NCI-H510A treated with DMSO at 0.1 percent for 48 hours (cell line): ENCODE measurements around the gene SMIM41.

Source experiments
- DNase-seq: peaks from one replicate; lab custom pipeline; 2025; lab: John Stamatoyannopoulos, UW

The SMIM41 gene

DNA sequence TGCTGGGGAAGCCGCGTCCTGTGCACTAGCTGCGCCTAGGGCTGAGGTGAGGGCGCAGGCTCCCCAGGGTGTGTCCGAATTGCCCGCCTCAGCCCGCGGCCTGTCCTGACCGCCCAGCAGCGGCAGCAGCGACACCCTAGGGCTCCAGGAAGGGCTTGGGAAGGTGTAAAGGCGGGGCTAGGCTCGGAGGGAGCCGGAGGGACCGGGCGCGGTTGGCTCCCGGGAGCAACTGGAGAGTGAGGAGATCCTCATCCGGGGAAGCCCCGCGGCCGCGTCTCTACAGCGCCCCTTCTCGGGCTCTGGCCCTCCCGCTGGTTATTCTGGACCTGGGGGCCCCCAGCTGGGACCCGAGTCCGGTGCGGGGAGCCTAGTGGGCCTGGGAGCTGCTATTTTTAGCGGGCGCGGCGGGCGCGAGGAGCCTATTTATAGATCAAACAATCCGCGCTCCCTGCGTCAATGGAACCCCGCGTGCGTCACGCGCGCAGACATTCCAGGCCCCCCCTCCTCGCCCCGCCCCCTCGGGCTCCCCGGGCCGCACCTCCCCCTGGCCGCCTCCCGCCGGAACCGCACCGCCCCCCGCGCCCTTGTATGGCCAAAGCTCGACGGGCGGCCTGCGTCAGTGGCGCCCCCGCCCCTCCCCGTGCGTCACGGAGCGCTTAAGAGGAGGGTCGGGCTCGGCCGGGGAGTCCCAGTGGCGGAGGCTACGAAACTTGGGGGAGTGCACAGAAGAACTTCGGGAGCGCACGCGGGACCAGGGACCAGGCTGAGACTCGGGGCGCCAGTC lies 28.6 kb upstream of the SMIM41 start, which contains the start of gene NR4A1:
TSS of gene NR4A1 (plus strand) at position 685 of the 784 bp plus-strand sequence. CDS start 2,887 bp downstream, outside the sequence.
- peak; percentile 92 for DNase-seq

DNA sequence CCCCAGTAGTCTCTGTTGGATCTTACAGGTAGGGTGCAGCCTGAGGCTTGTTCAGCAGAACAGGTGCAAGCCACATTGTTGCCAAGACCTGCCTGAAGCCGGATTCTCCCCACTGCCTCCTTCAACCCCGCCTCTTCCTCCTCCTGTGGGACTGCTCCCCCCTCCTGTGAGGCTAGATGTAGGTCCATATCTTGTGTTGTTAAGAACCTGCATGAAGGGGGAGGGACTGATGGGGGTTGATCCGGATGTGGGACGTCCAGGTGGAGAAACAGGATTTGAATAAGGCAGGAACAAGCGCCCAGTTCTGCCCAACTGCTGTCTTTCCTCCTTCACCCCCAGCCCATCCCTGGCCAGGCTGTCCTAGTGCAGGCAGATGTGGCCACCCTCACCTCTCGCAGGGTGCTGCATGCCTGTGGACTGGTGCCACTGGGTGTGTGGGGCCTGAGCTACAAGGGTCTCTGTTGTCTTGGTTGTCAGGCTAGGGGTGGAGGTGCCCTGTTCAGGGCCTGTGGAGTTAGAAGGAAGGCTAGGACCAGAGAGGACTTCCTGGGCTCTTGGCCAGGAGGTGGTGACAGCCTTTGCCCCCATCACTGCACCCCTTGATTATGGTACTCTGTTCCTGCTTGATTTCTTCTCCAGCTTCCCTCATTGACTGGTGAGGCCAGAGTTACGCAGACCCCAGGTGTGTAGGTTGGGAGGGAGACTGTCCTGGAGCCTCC lies 26.9 kb upstream of the SMIM41 start:
- no peak for DNase-seq

DNA sequence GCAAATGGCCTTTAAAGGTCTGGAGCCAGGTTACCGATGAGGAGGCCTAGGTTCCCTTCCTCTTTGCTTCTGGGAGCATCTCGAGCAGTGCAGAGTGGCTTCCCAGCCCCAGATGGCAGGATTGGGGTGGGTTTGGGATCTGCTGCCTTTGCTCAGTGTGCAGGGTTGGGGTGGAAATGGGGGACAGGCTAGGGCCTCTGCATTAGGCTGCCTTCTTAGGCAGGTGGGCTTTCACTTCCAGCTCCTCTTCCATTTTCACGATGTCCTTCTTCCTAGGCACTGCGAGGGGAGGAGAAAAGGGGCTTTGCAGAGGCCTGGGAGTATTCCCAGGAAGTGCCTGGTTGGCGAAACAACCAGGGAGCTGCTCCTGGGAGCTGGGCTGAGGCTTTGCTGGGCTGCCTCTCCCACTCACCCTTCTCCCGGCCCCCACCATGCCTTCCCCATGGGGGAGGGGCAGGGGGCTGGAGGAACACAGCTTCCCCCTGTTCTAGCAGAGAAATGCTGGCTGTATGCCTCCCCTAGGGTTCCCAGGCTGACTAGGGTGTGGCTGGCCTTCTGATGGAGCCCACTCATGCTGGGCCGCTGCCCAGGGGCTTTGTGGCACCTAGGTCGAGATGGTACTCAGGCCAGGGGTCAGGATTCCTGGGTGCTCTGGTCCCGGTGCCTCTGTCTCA lies 25.8 kb upstream of the SMIM41 start:
- DNase-seq = no peak

DNA sequence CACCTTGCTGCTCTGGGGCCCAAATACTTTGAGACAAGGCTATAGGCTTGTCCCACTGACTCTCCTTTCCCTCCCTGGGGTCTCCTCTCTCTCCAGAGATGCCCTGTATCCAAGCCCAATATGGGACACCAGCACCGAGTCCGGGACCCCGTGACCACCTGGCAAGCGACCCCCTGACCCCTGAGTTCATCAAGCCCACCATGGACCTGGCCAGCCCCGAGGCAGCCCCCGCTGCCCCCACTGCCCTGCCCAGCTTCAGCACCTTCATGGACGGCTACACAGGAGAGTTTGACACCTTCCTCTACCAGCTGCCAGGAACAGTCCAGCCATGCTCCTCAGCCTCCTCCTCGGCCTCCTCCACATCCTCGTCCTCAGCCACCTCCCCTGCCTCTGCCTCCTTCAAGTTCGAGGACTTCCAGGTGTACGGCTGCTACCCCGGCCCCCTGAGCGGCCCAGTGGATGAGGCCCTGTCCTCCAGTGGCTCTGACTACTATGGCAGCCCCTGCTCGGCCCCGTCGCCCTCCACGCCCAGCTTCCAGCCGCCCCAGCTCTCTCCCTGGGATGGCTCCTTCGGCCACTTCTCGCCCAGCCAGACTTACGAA lies 25.2 kb upstream of the SMIM41 start:
- DNase-seq = no peak

DNA sequence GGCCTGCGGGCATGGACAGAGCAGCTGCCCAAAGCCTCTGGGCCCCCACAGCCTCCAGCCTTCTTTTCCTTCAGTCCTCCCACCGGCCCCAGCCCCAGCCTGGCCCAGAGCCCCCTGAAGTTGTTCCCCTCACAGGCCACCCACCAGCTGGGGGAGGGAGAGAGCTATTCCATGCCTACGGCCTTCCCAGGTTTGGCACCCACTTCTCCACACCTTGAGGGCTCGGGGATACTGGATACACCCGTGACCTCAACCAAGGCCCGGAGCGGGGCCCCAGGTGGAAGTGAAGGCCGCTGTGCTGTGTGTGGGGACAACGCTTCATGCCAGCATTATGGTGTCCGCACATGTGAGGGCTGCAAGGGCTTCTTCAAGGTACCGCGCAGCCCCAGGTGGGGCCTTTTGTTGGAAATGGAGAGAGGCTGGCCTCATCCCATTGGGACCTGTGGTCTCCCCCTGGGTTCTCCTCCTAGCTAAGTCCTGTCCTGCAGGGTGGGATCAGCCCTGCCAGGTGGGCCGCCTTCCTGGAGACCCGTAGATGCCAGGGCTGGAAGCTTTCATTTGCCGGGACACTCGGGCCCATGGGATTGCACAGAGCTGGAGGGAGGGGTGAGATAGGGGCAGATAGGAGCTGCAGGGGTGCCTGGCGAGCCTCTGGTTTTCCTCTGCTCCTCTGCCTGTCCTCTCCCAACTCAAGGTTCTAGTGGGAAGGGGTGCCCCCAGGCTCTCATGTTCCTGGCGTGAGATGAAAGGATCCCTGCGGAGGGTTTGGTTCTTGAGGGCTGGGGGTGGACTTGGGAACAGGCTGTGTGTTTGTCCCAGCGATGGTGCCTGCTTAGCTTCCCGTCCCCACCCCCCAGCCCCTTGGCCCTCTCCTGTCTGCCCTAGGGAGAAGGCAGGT lies 24.4 kb upstream of the SMIM41 start:
- DNase-seq = no peak

DNA sequence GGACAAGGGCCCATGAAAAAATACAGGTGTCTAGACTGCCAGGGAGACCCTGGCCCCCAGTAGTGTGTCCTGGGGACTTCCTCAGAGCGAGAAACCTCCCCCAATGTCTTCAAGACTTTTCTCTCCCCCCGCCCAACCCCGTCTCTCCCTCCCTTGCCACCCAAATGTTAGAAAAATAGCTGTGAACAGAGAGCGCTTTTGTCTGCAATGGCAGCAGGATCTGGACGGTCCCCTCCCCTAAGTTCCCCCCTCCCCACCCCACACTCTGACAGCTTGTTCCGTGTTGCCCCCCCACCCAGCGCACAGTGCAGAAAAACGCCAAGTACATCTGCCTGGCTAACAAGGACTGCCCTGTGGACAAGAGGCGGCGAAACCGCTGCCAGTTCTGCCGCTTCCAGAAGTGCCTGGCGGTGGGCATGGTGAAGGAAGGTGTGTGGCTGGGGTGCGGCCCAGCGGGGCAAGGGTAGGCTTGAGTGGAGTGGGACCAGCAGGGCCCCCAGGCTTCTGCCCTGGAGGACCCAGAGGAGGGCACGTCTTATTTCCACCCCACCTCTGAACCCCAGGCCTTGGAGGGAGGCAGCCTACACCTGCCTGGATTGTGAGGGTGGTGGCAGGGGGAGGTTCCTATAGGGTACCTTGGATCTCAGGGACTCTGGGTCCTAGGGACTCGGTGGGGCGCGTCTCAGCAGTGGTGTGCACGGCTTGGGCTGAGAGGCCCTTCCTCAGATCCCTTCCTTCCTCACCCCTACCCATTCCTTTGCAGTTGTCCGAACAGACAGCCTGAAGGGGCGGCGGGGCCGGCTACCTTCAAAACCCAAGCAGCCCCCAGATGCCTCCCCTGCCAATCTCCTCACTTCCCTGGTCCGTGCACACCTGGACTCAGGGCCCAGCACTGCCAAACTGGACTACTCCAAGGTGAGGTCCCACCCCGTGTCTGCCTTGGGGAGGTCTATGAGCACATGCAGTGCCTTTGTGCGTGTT lies 23.5 kb upstream of the SMIM41 start:
- DNase-seq = no peak

DNA sequence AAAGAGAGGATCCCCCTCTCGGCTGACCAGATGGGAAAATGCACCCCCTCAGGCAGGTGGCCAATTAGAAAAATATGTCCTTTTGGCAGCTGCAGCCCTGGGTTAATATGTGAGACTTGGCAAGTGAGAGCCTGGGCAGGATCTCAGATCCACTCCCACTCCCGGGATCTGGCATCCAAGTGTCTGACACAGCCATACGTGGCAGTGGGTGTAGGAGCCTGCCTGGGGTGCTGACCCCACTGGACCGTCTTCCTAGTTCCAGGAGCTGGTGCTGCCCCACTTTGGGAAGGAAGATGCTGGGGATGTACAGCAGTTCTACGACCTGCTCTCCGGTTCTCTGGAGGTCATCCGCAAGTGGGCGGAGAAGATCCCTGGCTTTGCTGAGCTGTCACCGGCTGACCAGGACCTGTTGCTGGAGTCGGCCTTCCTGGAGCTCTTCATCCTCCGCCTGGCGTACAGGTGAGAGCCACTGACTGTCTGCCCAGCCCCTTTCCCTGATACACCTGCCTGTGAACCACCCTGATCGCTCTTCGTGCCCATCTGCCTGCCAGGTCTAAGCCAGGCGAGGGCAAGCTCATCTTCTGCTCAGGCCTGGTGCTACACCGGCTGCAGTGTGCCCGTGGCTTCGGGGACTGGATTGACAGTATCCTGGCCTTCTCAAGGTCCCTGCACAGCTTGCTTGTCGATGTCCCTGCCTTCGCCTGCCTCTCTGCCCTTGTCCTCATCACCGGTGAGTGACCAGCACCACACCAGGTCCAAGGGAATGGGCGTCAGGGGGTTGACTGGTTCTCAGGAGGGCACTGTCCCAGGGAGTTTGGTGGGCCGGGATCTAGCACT lies 22.5 kb upstream of the SMIM41 start:
- DNase-seq = no peak

DNA sequence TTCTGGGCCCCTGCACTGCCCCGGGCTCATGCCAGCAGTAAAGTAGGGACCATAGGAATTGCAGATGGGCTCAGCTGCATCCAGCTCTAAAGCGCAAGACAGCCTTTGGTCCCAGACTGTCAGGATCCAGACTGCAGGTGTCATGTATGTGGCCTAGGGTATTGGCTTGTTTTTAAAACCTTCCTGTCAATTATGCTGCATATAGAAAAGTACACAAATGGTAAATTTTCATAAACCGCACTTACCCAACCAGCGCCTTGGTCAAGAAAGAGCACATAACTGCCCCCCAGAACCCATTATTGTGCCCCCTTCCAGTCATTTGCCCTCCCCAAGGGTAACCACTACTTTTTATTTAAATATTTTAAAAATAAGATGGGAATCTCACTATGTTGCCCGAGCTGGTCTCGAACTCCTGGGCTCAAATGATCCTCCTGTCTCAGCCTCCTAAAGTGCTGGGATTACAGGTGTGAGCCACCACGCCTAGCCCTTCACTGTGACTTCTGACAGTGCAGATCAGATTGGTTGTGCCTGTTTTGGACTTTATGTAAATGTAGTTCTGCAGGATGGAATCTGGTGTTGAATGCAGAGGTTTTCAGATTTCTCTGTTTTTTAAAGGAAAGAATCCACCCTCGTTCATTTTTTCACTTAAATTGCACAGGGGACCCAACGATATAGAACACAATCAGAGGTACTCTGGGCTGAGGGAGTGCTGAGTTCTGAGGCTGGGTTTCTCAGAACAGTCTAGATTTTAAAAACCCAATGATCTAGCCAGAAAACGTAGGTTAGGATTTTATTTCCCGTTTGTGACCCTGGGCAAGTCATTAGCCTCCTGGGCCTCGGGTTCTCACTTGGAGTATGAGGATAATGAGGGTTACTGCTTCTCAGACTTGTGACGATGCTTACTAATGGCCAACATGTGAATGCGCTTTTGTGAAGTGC lies 21.6 kb upstream of the SMIM41 start:
- no peak for DNase-seq

DNA sequence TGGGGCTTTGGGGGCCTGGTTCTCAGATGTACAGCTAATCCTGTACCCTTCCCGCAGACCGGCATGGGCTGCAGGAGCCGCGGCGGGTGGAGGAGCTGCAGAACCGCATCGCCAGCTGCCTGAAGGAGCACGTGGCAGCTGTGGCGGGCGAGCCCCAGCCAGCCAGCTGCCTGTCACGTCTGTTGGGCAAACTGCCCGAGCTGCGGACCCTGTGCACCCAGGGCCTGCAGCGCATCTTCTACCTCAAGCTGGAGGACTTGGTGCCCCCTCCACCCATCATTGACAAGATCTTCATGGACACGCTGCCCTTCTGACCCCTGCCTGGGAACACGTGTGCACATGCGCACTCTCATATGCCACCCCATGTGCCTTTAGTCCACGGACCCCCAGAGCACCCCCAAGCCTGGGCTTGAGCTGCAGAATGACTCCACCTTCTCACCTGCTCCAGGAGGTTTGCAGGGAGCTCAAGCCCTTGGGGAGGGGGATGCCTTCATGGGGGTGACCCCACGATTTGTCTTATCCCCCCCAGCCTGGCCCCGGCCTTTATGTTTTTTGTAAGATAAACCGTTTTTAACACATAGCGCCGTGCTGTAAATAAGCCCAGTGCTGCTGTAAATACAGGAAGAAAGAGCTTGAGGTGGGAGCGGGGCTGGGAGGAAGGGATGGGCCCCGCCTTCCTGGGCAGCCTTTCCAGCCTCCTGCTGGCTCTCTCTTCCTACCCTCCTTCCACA lies 20.7 kb upstream of the SMIM41 start:
- peak; percentile 34 for DNase-seq

DNA sequence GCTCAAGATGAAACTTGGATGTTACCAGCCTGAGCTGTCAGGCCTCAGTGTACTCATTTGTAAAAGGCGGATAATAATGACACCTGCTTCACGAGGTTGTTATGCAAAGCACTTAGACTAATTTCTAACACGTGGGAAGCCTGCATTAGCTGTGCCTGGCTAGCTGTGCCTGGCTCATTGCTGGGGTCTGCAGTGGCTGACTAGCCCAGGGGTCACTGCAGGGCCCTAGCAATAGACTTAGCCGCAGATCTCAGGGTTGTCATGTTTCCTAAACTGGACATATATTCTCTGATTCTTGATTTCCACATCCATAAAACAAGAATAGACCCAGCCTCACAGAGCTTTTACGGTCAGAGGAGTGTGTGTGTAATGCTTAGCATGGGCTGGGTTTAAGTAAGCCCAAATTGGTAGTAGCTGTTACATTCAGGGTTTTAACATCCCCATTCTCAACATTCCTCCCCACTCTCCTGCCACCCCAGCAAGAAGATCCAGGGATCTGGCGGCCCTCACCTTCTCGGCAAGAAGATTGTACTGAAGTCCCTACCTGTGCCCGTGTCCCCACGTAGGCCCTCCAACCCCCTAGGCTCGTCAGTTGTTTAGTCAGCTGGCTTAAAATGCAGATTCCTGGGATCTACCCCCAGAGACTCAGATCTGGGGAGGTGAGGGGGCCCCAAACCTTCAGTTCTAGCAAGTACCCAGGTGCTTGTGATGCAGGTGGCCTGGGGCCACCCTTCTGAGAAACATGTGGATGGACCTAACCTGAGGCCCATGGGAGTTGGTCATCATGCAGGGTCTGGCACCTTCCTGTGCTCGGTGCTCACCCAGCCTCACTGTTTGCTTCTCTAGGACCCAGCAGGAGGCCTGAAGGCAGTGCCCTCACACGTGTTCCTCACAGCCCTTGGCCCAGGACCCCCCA lies 19.7 kb upstream of the SMIM41 start:
- DNase-seq = no peak

DNA sequence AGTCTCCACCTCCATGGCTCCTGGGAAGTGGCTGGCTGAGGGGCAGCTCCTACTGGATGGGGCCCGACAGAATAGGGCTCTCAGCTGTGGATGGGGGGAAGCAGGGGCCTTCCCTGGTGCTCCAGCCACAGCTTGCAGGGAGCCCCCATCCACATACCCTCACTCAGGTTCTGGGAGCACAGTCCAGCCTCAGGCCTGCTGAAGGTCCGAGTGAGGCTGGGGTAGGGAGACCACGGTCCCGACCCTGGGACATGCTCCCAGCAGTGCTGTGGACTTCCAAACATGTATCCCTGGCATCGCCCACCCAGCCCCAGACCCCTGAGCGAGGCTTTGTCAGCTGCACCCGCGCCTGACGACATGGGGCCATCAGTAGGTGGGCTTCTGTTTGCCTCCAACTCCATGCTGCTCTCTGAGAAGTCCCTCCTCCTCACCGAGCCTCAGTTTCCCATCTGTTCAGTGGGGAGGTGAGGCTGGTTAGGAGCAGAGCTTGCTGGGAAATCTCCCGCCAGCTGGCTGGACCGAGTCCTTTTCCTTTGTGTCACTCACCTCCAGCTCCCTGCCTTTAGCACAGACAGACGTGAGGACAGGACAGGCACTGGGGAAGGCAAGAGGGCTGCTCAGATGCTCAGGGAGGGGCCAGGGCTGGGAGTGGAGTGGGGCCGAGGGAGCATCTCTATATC lies 18.9 kb upstream of the SMIM41 start:
- DNase-seq = no peak

DNA sequence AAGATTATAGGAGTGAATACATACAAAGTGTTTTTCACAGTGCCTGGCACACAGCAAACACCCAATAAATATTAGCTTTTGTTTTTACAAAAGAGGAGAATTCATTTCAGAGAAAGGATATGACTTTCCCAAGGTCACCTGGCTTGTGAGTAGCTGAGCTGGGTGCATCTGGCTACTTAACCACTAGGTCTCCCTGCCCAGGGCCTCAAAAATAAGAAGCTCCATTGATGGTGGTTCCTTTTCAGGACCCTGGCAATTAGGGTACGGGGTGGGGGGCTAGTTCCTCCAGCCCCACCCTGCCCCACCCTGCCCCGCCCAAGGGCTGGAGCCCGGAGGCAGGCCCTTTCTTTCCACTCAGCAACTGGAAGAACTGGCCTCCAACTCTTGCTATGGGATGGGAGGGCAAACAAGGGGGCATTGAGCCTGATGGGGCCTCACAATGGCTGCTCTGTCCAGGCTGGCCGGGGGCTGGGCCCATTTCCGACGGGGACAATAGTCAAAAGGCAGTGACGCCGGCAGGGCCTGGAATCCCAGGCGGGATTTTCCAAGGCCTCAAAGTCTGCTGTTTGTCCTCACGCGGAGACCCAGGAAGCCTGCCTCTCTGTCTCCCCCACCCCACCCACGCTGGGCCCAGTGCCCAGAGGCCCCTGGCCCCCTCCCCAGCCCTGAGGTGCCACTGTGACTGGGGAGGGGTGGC lies 17.9 kb upstream of the SMIM41 start:
- DNase-seq = no peak

DNA sequence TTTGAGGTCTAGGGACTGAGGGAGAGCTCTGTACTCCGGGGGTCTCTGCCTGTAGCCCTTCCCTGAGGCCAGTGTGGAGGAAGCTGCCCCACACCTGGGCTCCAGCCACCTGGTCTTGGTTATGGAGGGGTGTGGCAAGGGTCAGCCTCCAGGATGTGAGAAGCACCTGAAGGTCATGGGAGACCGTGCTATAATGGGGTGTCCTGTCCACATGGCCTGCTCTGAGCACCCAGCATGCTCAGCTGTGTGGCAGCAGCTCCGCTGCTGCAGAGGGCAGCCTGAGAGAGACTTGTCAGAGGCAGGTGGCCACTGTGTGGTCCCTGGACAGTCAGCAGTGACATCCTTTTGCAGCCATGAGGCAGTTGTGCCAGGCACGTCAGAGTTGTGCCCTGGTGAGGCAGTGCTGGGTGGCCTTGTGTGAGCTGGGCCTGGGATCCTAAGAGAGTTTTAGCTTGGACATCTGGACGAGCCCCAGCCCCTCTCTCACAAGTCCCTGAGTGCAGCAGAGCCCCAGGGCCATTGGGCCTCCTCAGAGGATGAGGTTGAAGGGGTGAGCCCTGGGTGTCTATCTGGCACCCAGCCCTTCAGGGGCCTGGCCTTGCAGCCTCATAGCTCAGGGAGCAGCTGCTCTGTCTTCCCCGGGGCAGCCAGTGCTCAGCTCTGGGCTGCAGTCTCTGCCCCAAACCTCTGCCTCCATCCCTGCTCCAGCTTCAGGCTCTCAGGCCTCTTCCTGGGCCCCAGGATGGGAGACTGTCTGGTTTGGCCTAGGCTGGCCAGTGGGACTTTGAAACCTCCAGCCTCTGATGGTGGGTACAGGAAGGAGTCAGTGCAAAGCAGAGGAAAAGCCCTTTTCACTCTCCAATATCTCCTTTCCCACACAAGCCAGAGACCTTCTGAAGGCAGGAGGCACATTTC lies 17.1 kb upstream of the SMIM41 start:
- no peak for DNase-seq
